IMR-90 (cell line): ENCODE data around the gene MAPK1.

Source experiments
- CTCF ChIP-seq: conservative IDR thresholded peaks from 2 replicates; pipeline ENCODE4 v1.5.1; 2012; ENCODE audit warnings: mild to moderate bottlenecking, low read depth, low read length, improper control_type of control experiment
- FOS ChIP-seq: fragments of 150-350 bp; IDR thresholded peaks from 2 replicates; pipeline ENCODE4 v1.6.1; 2016; ENCODE audit warnings: low read depth, low read length

GRCh38 chr22:21876486-21877176, 9.2 kb upstream of the MAPK1 start:
- no peak for TF ChIP-seq CTCF
- TF ChIP-seq FOS, result no peak
